Neural progenitor cell (in vitro differentiated cells): Measurements from ENCODE around the gene KIAA0930. TPM values are rescaled to one million over a fixed set of nuclear protein-coding genes. Genes with fewer than 3 reads are reported as not detected.

ENCODE experiments used
- DNase-seq: peaks from one replicate; pipeline ENCODE4 v3.0.0-alpha.2; 2016; ENCODE audit warnings: low spot score
- H2AFZ ChIP-seq: fragments of 200-600 bp; sonication (generic); replicated peaks from 2 replicates; pipeline ENCODE4 v1.6.1; 2016; ENCODE audit warnings: antibody characterized with exemption
- H3F3A ChIP-seq: fragments of 200-600 bp; sonication (generic); 2 replicates; pipeline ENCODE4 v1.6.1; 2016; ENCODE audit warnings: antibody characterized with exemption, low read depth
- H3K27ac ChIP-seq: fragments of 200-600 bp; sonication (generic); 2 replicates; pipeline ENCODE4 v1.5.1; 2016; ENCODE audit warnings: mild to moderate bottlenecking
- H3K27me3 ChIP-seq: fragments of 200-600 bp; sonication (generic); 2 replicates; pipeline ENCODE4 v1.6.1; 2016; ENCODE audit warnings: mild to moderate bottlenecking, moderate library complexity
- H3K36me3 ChIP-seq: fragments of 200-600 bp; sonication (generic); 2 replicates; pipeline ENCODE4 v1.5.1; 2016
- H3K4me1 ChIP-seq: fragments of 200-600 bp; sonication (generic); 2 replicates; pipeline ENCODE4 v1.6.1; 2016; ENCODE audit warnings: mixed run types
- H3K4me2 ChIP-seq: fragments of 200-600 bp; sonication (generic); 2 replicates; pipeline ENCODE4 v1.6.1; 2016
- H3K4me3 ChIP-seq: fragments of 200-600 bp; sonication (generic); 2 replicates; pipeline ENCODE4 v1.5.1; 2016
- H3K79me2 ChIP-seq: fragments of 200-600 bp; sonication (generic); 2 replicates; pipeline ENCODE4 v1.6.1; 2016; ENCODE audit warnings: low read depth
- H3K9ac ChIP-seq: fragments of 200-600 bp; sonication (generic); 2 replicates; pipeline ENCODE4 v1.6.1; 2016
- H3K9me3 ChIP-seq: fragments of 200-600 bp; sonication (generic); 2 replicates; pipeline ENCODE4 v1.5.1; 2016; ENCODE audit warnings: low read depth
- H4K20me1 ChIP-seq: fragments of 200-600 bp; sonication (generic); 2 replicates; pipeline ENCODE4 v1.6.1; 2016; ENCODE audit warnings: low read depth
- H3K27ac Mint-ChIP-seq: 3 replicates; pipeline ENCODE4 v1.8.0; 2021; ENCODE audit warnings: mixed read lengths
- H3K27me3 Mint-ChIP-seq: 2 replicates; pipeline ENCODE4 v1.8.0; 2022; ENCODE audit warnings: low read depth, mild to moderate bottlenecking, inconsistent platforms, moderate library complexity, mixed read lengths; ENCODE audit not compliant: insufficient read depth
- H3K36me3 Mint-ChIP-seq: 3 replicates; pipeline ENCODE4 v1.8.0; 2021; ENCODE audit warnings: mixed read lengths
- H3K4me1 Mint-ChIP-seq: 3 replicates; pipeline ENCODE4 v1.8.0; 2021; ENCODE audit warnings: mixed read lengths
- H3K4me3 Mint-ChIP-seq: 3 replicates; pipeline ENCODE4 v1.8.0; 2021; ENCODE audit warnings: mild to moderate bottlenecking, moderate library complexity, mixed read lengths
- H3K9me3 Mint-ChIP-seq: 3 replicates; pipeline ENCODE4 v1.8.0; 2020; ENCODE audit warnings: mixed read lengths
- CTCF ChIP-seq: fragments of 200-600 bp; sonication (generic); IDR thresholded peaks from 2 replicates; pipeline ENCODE4 v1.5.1; 2017; ENCODE audit warnings: antibody characterized with exemption, mild to moderate bottlenecking
- EZH2 ChIP-seq: fragments of 200-600 bp; sonication (generic); IDR thresholded peaks from 2 replicates; pipeline ENCODE4 v1.6.1; 2017; ENCODE audit warnings: antibody characterized with exemption, mild to moderate bottlenecking, moderate library complexity
- EZH2phosphoT487 ChIP-seq: fragments of 200-600 bp; sonication (generic); IDR thresholded peaks from 2 replicates; pipeline ENCODE4 v1.6.1; 2017; ENCODE audit warnings: antibody characterized with exemption
- total RNA-seq: library from RNA; depleted of rRNA; stranded (reverse); fragments of >200 nt; gene quantifications from 2 replicates; pipeline ENCODE4 v1.2.3, GENCODE V29; 2015; ENCODE audit warnings: low replicate concordance

Gene KIAA0930
- total RNA-seq, 1 donor from 2014 or later = 15.0 TPM

GRCh38 chr22:45229181-45229580, 11.5 kb downstream of the KIAA0930 start:
- Histone ChIP-seq H3K27me3 (no peaks in the 10 kb centered on the region), H3K9me3 (no peaks in the 10 kb centered on the region), H3K9ac (no peak overlapping the region), H3K79me2 (peaks cover 5% of the 10 kb centered on the region), H3K4me1 (peaks cover 21% of the 10 kb centered on the region), H4K20me1 (peaks cover 22% of the 10 kb centered on the region), H3K4me3 (no peak overlapping the region), H3K36me3 (no peaks in the 10 kb centered on the region), H3F3A (no peaks in the 10 kb centered on the region), H3K4me2 (no peak overlapping the region), H2AFZ (no peak overlapping the region), H3K27ac (no peak overlapping the region)
- H3K4me3 Mint-ChIP-seq = no peak overlapping the region
- H3K9me3 Mint-ChIP-seq = no peaks in the 10 kb centered on the region
- H3K27ac Mint-ChIP-seq = no peak overlapping the region
- peaks cover 37% of the 10 kb centered on the region for H3K4me1 Mint-ChIP-seq
- no peaks in the 10 kb centered on the region for H3K27me3 Mint-ChIP-seq
- no peaks in the 10 kb centered on the region for H3K36me3 Mint-ChIP-seq
- TF ChIP-seq EZH2 (no peak), EZH2phosphoT487 (no peak)
- DNase-seq = no peak

DNA sequence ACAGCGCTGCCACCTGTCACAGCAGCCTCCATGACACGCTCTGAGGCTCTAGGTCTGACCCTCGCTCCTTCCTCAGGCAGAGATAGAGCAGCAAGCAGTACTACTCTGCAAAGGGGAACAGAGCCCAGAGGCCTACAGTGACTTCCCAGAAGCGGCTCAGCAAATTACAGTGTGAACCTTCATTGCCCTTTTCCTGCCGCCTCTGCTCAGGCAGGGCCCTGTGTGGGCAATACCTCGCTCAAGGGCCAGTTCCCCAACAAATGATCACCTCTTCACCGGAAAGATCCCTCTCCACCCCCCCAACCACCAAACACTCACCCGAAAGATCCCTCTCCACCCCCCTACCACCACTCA, 12.3 kb downstream of the KIAA0930 start:
- H4K20me1 ChIP-seq = peaks cover 22% of the 10 kb centered on the region

DNA sequence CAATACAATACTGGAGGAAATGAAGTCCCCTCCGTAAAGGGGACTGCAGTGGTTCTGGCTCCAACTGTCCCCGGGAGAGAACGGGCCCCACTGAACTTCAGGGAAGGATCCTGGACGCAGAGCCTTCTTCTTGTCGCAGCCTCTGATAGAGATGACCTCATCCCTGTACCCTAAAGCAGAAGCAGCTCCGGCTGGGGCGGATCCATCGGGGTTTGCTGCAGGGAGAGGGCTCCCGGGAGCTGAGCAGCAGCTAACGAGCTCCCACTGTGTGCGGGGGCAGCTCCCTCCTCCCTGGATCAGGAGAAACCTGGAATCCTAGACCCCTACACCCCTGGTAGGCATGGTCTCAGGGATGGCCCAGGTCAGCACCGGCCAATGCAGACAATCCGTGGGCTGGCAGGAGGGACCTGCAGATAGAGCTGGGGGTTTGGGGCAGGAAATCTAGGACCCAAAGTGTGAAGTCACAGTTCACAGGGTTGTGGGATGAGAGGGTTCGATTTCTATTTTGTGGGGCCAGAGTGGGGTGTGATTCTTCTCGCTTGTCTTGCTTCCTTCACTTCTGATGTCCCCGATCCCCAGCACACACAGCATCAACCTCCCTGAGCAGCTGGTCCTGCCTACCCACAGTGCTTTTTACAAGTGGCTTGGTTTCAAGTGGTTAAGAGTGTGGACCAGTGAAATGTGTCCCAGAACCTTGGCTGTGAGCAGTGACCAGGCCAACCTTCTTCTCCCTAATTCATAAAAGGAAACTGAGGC, 12.9 kb downstream of the KIAA0930 start:
- peak; percentile 41 for DNase-seq
- no peaks in the 10 kb centered on the region for H3K36me3 ChIP-seq
- peaks cover 9% of the 10 kb centered on the region for H3K79me2 ChIP-seq
- Mint-ChIP-seq H3K4me1 (peaks cover 41% of the 10 kb centered on the region), H3K36me3 (no peaks in the 10 kb centered on the region), H3K4me3 (no peak overlapping the region), H3K27me3 (no peaks in the 10 kb centered on the region), H3K9me3 (no peaks in the 10 kb centered on the region), H3K27ac (no peak overlapping the region)
- TF ChIP-seq EZH2 (no peak), CTCF (no peak)
- H3K4me3 ChIP-seq = no peak overlapping the region
- H3F3A ChIP-seq = no peaks in the 10 kb centered on the region
- H3K9ac ChIP-seq = no peak overlapping the region
- H3K27ac ChIP-seq = no peak overlapping the region
- H4K20me1 ChIP-seq = peaks cover 22% of the 10 kb centered on the region
- H2AFZ ChIP-seq = no peak overlapping the region
- no peaks in the 10 kb centered on the region for H3K9me3 ChIP-seq
- peaks cover 21% of the 10 kb centered on the region for H3K4me1 ChIP-seq
- H3K4me2 ChIP-seq = no peak overlapping the region
- no peaks in the 10 kb centered on the region for H3K27me3 ChIP-seq

More for the DNA sequence above, 12.3 kb downstream of the KIAA0930 start:
- no peak for DNase-seq
- Histone ChIP-seq H3K4me2 (no peak overlapping the region), H3K27ac (no peak overlapping the region), H3K9me3 (no peaks in the 10 kb centered on the region), H3K36me3 (no peaks in the 10 kb centered on the region), H3K27me3 (no peaks in the 10 kb centered on the region), H3K79me2 (peaks cover 9% of the 10 kb centered on the region), H3K4me1 (peaks cover 21% of the 10 kb centered on the region), H3K9ac (no peak overlapping the region), H2AFZ (no peak overlapping the region), H3F3A (no peaks in the 10 kb centered on the region), H3K4me3 (no peak overlapping the region)
- TF ChIP-seq EZH2phosphoT487 (no peak), EZH2 (no peak), CTCF (no peak)
- H3K27ac Mint-ChIP-seq = no peak overlapping the region
- H3K4me3 Mint-ChIP-seq = no peak overlapping the region
- H3K36me3 Mint-ChIP-seq = no peaks in the 10 kb centered on the region
- H3K27me3 Mint-ChIP-seq = no peaks in the 10 kb centered on the region
- H3K9me3 Mint-ChIP-seq = no peaks in the 10 kb centered on the region
- peaks cover 40% of the 10 kb centered on the region for H3K4me1 Mint-ChIP-seq

DNA sequence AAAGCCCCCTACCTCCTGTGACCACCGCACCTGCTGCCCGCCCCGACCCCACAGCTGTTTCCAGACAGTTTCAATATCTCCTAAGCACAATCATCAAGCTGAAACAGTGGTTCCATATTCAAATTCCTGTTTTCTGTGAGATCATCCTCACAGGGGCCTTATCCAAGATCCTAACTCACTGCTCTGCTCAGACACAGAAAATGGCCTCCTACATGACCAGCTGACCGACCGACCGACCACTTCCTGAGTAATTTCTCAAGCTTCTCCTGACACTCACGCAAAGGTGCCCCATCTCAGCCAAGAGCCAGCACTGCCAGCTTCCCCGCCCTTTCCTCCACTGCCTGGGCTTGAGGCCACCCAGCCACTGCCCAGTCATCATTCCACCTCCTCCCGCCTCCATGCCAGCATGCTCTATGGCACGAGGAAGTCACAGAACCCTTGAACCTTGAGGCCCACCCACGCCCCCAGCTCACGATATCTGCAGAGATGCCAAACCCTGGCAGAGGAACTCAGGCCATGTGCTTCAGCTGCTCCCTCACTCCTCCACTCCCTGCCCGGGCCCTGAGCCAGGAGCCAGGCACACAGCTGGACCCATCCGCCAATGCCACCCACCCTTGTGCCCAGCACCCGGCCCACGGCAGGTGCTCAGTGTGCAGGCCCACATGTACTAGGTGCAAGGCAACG, 14.0 kb downstream of the KIAA0930 start:
- H3K4me3 ChIP-seq = no peak overlapping the region
- H4K20me1 ChIP-seq = peaks cover 27% of the 10 kb centered on the region
- H3K4me2 ChIP-seq = no peak overlapping the region
- H3K27me3 Mint-ChIP-seq = no peaks in the 10 kb centered on the region
- peak overlapping the region; percentile 77 for H3K27ac Mint-ChIP-seq
- H3K27me3 ChIP-seq = no peaks in the 10 kb centered on the region
- peaks cover 21% of the 10 kb centered on the region for H3K4me1 ChIP-seq
- H3K27ac ChIP-seq = no peak overlapping the region
- H3F3A ChIP-seq = no peaks in the 10 kb centered on the region
- TF ChIP-seq CTCF = no peak
- peaks cover 45% of the 10 kb centered on the region for H3K4me1 Mint-ChIP-seq
- no peaks in the 10 kb centered on the region for H3K36me3 ChIP-seq
- peaks cover 9% of the 10 kb centered on the region for H3K79me2 ChIP-seq
- H3K4me3 Mint-ChIP-seq = no peak overlapping the region
- H3K36me3 Mint-ChIP-seq = no peaks in the 10 kb centered on the region
- H3K9me3 ChIP-seq = no peaks in the 10 kb centered on the region
- H2AFZ ChIP-seq = no peak overlapping the region
- H3K9ac ChIP-seq = no peak overlapping the region
- DNase-seq = no peak
- H3K9me3 Mint-ChIP-seq = no peaks in the 10 kb centered on the region
